ENCODE measurements around the gene SLC2A3. TPM values are rescaled to one million over a fixed set of nuclear protein-coding genes. Genes with fewer than 3 reads are reported as not detected.

SLC2A3 gene
- total RNA-seq, 1 donor from 2014 or later: 8.7 TPM

Other genes starting within 250 kb of the SLC2A3 start
- not detected in 2 replicates for gene GDF3, start 240.4 kb downstream of the SLC2A3 start, total RNA-seq
- not detected in 2 replicates for gene DPPA3, start 224.8 kb downstream of the SLC2A3 start, total RNA-seq
- not detected in 2 replicates for gene CLEC4C, start 188.8 kb downstream of the SLC2A3 start, total RNA-seq
- gene NANOGNB, start 171.0 kb downstream of the SLC2A3 start, total RNA-seq: not detected in 2 replicates
- not detected in 2 replicates for gene NANOG, start 146.8 kb downstream of the SLC2A3 start, total RNA-seq
- gene SLC2A14, start 63.3 kb downstream of the SLC2A3 start, total RNA-seq: 2.3 TPM in 1 of 2 replicates, not detected in the other
- gene FOXJ2, start 96.5 kb upstream of the SLC2A3 start, total RNA-seq: 5.0 and 8.2 TPM in 2 replicates
- gene C3AR1, start 130.2 kb upstream of the SLC2A3 start, total RNA-seq: 0.17 and 0.30 TPM in 2 replicates
- gene NECAP1, start 146.1 kb upstream of the SLC2A3 start, total RNA-seq: 41.6 and 44.6 TPM in 2 replicates
- 0.35 TPM in 1 of 2 replicates, not detected in the other for gene CLEC4A, start 187.4 kb upstream of the SLC2A3 start, total RNA-seq
- under 0.01 TPM in 1 of 2 replicates, not detected in the other for gene ZNF705A, start 220.8 kb upstream of the SLC2A3 start, total RNA-seq

Data from renal cortical epithelial cell (primary cell).